Astrocyte (in vitro differentiated cells and primary cell): ENCODE data around the gene SLCO3A1. TPM values are rescaled to one million over a fixed set of nuclear protein-coding genes. Genes with fewer than 3 reads are reported as not detected.

Experiments
- DNase-seq: peaks from one replicate; pipeline ENCODE4 v3.0.0-alpha.2; 2010; ENCODE audit warnings: low read depth
- FAIRE-seq: peaks from 2 replicates; lab custom pipeline; 2011; peaks lifted over from hg19 to GRCh38; lab: Jason Lieb, UNC
- H2AFZ ChIP-seq: 2 replicates; pipeline ENCODE4 v1.6.0; 2012; ENCODE audit warnings: low read depth, low read length, inconsistent platforms
- H3K27ac ChIP-seq: 2 replicates; pipeline ENCODE4 v1.5.1; 2011; ENCODE audit warnings: low read depth, low read length, inconsistent platforms
- H3K27me3 ChIP-seq: 2 replicates; pipeline ENCODE4 v1.6.0; 2011; ENCODE audit warnings: low read length, inconsistent platforms; ENCODE audit not compliant: insufficient read depth
- H3K36me3 ChIP-seq: 2 replicates; pipeline ENCODE4 v1.5.1; 2011; ENCODE audit warnings: low read length, inconsistent platforms; ENCODE audit not compliant: insufficient read depth
- H3K4me1 ChIP-seq: 2 replicates; pipeline ENCODE4 v1.5.1; 2011; ENCODE audit warnings: low read length, inconsistent platforms; ENCODE audit not compliant: insufficient read depth
- H3K4me2 ChIP-seq: 2 replicates; pipeline ENCODE4 v1.6.0; 2012; ENCODE audit warnings: low read length, inconsistent platforms
- H3K4me3 ChIP-seq: 2 replicates; pipeline ENCODE4 v1.5.1; 2011; ENCODE audit warnings: low read depth, mild to moderate bottlenecking, low read length, inconsistent platforms; ENCODE audit not compliant: insufficient read depth
- H3K79me2 ChIP-seq: 2 replicates; pipeline ENCODE4 v1.6.0; 2012; ENCODE audit warnings: mild to moderate bottlenecking, low read length, inconsistent platforms; ENCODE audit not compliant: insufficient read depth
- H3K9ac ChIP-seq: 2 replicates; pipeline ENCODE4 v1.6.0; 2012; ENCODE audit warnings: mild to moderate bottlenecking, low read length, inconsistent platforms
- H3K9me3 ChIP-seq: 2 replicates; pipeline ENCODE4 v1.5.1; 2012; ENCODE audit warnings: low read depth, mild to moderate bottlenecking, low read length, inconsistent platforms; ENCODE audit not compliant: insufficient read depth
- H4K20me1 ChIP-seq: 2 replicates; pipeline ENCODE4 v1.6.0; 2012; ENCODE audit warnings: low read length, inconsistent platforms; ENCODE audit not compliant: insufficient read depth
- H3K27ac Mint-ChIP-seq: one replicate; pipeline ENCODE4 v1.8.0; 2021; ENCODE audit warnings: mild to moderate bottlenecking, mixed read lengths; ENCODE audit not compliant: unreplicated experiment
- H3K27me3 Mint-ChIP-seq: one replicate; pipeline ENCODE4 v1.8.0; 2021; ENCODE audit warnings: low read depth, mixed read lengths; ENCODE audit not compliant: unreplicated experiment
- H3K36me3 Mint-ChIP-seq: one replicate; pipeline ENCODE4 v1.8.0; 2021; ENCODE audit warnings: low read depth, mixed read lengths; ENCODE audit not compliant: unreplicated experiment
- H3K4me1 Mint-ChIP-seq: one replicate; pipeline ENCODE4 v1.8.0; 2021; ENCODE audit warnings: low read depth, mixed read lengths; ENCODE audit not compliant: unreplicated experiment
- H3K4me3 Mint-ChIP-seq: one replicate; pipeline ENCODE4 v1.8.0; 2021; ENCODE audit warnings: mild to moderate bottlenecking, moderate library complexity, mixed read lengths; ENCODE audit not compliant: unreplicated experiment
- H3K9me3 Mint-ChIP-seq: one replicate; pipeline ENCODE4 v1.8.0; 2021; ENCODE audit warnings: mild to moderate bottlenecking, mixed read lengths; ENCODE audit not compliant: unreplicated experiment
- EZH2 ChIP-seq: IDR thresholded peaks from 2 replicates; pipeline ENCODE4 v1.6.1; 2012; ENCODE audit warnings: mild to moderate bottlenecking, low read length, inconsistent platforms; ENCODE audit not compliant: insufficient read depth
- total RNA-seq: library from RNA; stranded (reverse); gene quantifications from 2 replicates; pipeline ENCODE4 v1.2.1, GENCODE V29; 2021
- TF ChIP-seq, protein P1 (sequence below): IDR thresholded peaks from 2 replicates; pipeline ENCODE4 v1.5.1; 2011; ENCODE audit warnings: low read depth, mild to moderate bottlenecking, inconsistent platforms, low read length, moderate library complexity; ENCODE audit not compliant: insufficient read depth

SLCO3A1 gene
- total RNA-seq, 1 donor from 2014 or later = 9.4 TPM

DNA sequence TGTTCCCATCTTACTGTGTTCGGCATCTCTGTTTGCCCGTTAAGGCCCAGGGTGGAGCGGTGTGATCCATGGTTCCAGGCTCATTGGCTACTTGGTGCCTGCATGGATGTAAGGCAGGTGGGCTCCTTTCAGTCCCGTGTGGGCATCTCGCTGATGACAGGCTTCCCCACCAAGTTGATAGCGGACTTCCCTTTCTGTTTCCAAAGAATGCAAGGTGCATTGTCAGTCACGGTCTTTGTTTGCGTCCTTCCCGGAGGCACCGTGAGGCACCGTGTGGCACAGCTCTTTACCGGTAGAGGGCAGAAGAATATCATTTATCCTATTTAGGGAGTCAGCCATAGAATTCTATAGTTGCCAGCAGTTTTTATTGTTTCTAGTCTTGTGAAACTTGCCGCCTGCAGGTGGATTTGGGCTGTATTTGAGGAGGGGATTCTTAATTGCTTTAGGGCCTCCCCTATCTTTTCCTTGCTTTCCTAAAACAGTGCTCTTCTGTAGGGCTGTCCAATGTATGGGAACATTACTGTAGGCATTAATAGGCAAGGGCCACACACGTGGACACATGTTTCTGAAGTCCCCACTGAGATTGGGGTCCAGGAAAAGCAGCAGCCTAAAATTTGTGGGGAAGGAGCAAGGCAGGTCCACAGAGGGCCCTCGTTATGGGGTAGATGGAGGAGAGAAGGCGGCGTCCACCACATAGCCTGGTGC lies 244.1 kb downstream of the SLCO3A1 start:
- FAIRE-seq (no peak), DNase-seq (no peak)
- H3K27me3 Mint-ChIP-seq = peaks cover 5% of the 10 kb centered on the region

DNA sequence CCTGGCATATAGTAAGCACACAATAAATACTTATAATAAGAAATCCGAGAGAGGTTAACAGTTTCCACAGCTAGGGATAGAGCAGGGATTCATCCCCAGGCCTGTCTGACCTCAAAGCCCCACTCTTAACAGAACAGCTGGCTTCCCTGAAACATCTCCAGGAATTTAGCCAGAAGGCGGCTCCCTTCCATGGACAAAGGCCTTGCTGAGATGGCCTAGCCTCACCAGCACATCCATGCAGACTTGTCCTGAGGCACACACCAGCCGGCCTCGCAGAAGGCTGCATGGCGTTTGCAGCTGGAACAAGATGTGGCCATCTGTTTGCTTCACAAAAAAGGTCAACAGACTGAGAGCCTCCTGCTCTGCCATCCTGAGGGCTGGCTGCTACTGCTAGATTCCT lies 245.4 kb downstream of the SLCO3A1 start:
- no peak overlapping the region for H3K4me2 ChIP-seq
- Mint-ChIP-seq H3K4me1 (peaks cover 10% of the 10 kb centered on the region), H3K4me3 (no peak overlapping the region), H3K9me3 (no peaks in the 10 kb centered on the region), H3K27ac (no peak overlapping the region), H3K27me3 (peaks cover 5% of the 10 kb centered on the region), H3K36me3 (no peaks in the 10 kb centered on the region)
- H4K20me1 ChIP-seq = peaks cover 10% of the 10 kb centered on the region
- no peaks in the 10 kb centered on the region for H3K4me1 ChIP-seq
- DNase-seq (no peak), FAIRE-seq (no peak)
- H3K4me3 ChIP-seq = no peak overlapping the region
- H3K79me2 ChIP-seq = no peaks in the 10 kb centered on the region
- no peaks in the 10 kb centered on the region for H3K9me3 ChIP-seq
- no peak overlapping the region for H3K27ac ChIP-seq
- no peak overlapping the region for H2AFZ ChIP-seq
- TF ChIP-seq, protein P1, sequence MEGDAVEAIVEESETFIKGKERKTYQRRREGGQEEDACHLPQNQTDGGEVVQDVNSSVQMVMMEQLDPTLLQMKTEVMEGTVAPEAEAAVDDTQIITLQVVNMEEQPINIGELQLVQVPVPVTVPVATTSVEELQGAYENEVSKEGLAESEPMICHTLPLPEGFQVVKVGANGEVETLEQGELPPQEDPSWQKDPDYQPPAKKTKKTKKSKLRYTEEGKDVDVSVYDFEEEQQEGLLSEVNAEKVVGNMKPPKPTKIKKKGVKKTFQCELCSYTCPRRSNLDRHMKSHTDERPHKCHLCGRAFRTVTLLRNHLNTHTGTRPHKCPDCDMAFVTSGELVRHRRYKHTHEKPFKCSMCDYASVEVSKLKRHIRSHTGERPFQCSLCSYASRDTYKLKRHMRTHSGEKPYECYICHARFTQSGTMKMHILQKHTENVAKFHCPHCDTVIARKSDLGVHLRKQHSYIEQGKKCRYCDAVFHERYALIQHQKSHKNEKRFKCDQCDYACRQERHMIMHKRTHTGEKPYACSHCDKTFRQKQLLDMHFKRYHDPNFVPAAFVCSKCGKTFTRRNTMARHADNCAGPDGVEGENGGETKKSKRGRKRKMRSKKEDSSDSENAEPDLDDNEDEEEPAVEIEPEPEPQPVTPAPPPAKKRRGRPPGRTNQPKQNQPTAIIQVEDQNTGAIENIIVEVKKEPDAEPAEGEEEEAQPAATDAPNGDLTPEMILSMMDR = no peak
- TF ChIP-seq EZH2 = no peak
- no peaks in the 10 kb centered on the region for H3K36me3 ChIP-seq
- H3K27me3 ChIP-seq = no peaks in the 10 kb centered on the region
- H3K9ac ChIP-seq = no peak overlapping the region

More for the DNA sequence above, 244.1 kb downstream of the SLCO3A1 start:
- Mint-ChIP-seq H3K4me1 (peaks cover 14% of the 10 kb centered on the region), H3K36me3 (no peaks in the 10 kb centered on the region), H3K9me3 (no peaks in the 10 kb centered on the region), H3K27ac (peak overlapping the region; percentile 49), H3K4me3 (no peak overlapping the region)
- Histone ChIP-seq H3K4me3 (no peak overlapping the region), H3K27me3 (no peaks in the 10 kb centered on the region), H3K4me2 (peak overlapping the region; percentile 52), H4K20me1 (peaks cover 10% of the 10 kb centered on the region), H3K4me1 (no peaks in the 10 kb centered on the region), H3K36me3 (no peaks in the 10 kb centered on the region), H3K9ac (no peak overlapping the region), H3K9me3 (no peaks in the 10 kb centered on the region), H3K27ac (no peak overlapping the region), H2AFZ (peak overlapping the region; percentile 58), H3K79me2 (no peaks in the 10 kb centered on the region)
- no peak for TF ChIP-seq EZH2
- TF ChIP-seq, protein P1 = peak; percentile 89

DNA sequence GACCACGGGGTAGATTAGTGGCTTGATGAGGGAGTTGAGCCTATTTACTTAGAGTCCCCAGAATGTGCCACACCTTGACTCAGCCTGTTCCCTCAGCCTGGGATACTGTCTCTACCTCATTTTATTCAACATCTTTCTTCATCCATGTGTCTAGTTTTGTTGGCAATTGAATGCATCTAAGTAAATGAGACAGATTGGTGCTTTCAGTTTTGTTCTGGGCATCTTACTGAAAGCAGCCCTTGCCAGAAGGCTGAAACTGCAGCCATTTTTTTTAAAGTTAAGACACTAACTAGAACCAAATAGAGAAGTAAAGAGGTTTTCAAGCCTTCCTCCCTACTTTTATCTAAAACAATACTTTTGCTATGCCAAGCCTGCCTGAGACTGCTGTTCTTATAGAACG lies 246.8 kb downstream of the SLCO3A1 start:
- H3K79me2 ChIP-seq = no peaks in the 10 kb centered on the region
- no peak overlapping the region for H3K27ac ChIP-seq
- no peak overlapping the region for H3K4me3 Mint-ChIP-seq
- H3K9me3 ChIP-seq = no peaks in the 10 kb centered on the region
- DNase-seq = no peak
- no peak overlapping the region for H3K9ac ChIP-seq
- H4K20me1 ChIP-seq = peaks cover 10% of the 10 kb centered on the region
- no peaks in the 10 kb centered on the region for H3K36me3 ChIP-seq
- no peaks in the 10 kb centered on the region for H3K27me3 ChIP-seq
- TF ChIP-seq, protein P1 = no peak
- TF ChIP-seq EZH2 = no peak
- H3K27ac Mint-ChIP-seq = no peak overlapping the region
- no peak for FAIRE-seq
- peaks cover 7% of the 10 kb centered on the region for H3K27me3 Mint-ChIP-seq
- H3K4me2 ChIP-seq = no peak overlapping the region
- no peaks in the 10 kb centered on the region for H3K9me3 Mint-ChIP-seq
- no peaks in the 10 kb centered on the region for H3K4me1 ChIP-seq
- H3K4me1 Mint-ChIP-seq = peaks cover 10% of the 10 kb centered on the region
- H3K36me3 Mint-ChIP-seq = no peaks in the 10 kb centered on the region
- no peak overlapping the region for H3K4me3 ChIP-seq
- H2AFZ ChIP-seq = no peak overlapping the region
